ACC112 (cell line): ENCODE data around the gene C11orf21.
A peak's percentile ranks its signal among the peaks of the same experiment; 100 is the strongest.

Experiments
- H2AFZ ChIP-seq: fragments of 200-600 bp; sonication (generic); one replicate; pipeline ENCODE4 v1.6.0; 2017; ENCODE audit warnings: antibody characterized with exemption, low read length; ENCODE audit not compliant: unreplicated experiment
- H3K27ac ChIP-seq: fragments of 200-600 bp; sonication (generic); 2 replicates; pipeline ENCODE4 v1.5.1; 2014; ENCODE audit warnings: low read depth, mild to moderate bottlenecking, antibody characterized with exemption, low read length, moderate library complexity
- H3K27me3 ChIP-seq: fragments of 200-600 bp; sonication (generic); 2 replicates; pipeline ENCODE4 v1.6.1; 2014; ENCODE audit warnings: mild to moderate bottlenecking, antibody characterized with exemption, low read length, moderate library complexity, mixed read lengths; ENCODE audit not compliant: insufficient read depth
- H3K36me3 ChIP-seq: fragments of 200-600 bp; sonication (generic); 2 replicates; pipeline ENCODE4 v1.6.1; 2016; ENCODE audit warnings: mild to moderate bottlenecking, antibody characterized with exemption, low read length, moderate library complexity, mixed read lengths; ENCODE audit not compliant: insufficient read depth
- H3K4me1 ChIP-seq: fragments of 200-600 bp; sonication (generic); one replicate; pipeline ENCODE4 v1.6.1; 2016; ENCODE audit warnings: low read length, mixed read lengths; ENCODE audit not compliant: insufficient read depth, unreplicated experiment, control insufficient read depth
- H3K4me3 ChIP-seq: fragments of 200-600 bp; sonication (generic); 2 replicates; pipeline ENCODE4 v1.5.1; 2014; ENCODE audit warnings: mild to moderate bottlenecking, low read depth, low read length
- H3K79me2 ChIP-seq: fragments of 200-600 bp; sonication (generic); one replicate; pipeline ENCODE4 v1.6.0; 2016; ENCODE audit warnings: low read length; ENCODE audit not compliant: control insufficient read depth, unreplicated experiment, insufficient read depth

Gene C11orf21

GRCh38 chr11:2314525-2315394 is 13.0 kb upstream of the C11orf21 start:
- H3K4me3 ChIP-seq, result no peak overlapping the region
- no peaks in the 10 kb centered on the region for H3K36me3 ChIP-seq
- no peaks in the 10 kb centered on the region for H3K79me2 ChIP-seq
- H3K27me3 ChIP-seq, result peaks cover 2% of the 10 kb centered on the region; the same call in 1 of the 2 replicates
- no peak overlapping the region for H3K27ac ChIP-seq
- H2AFZ ChIP-seq, result peak overlapping the region; percentile 50
- H3K4me1 ChIP-seq, result peaks cover 23% of the 10 kb centered on the region

GRCh38 chr11:2314136-2314524 is 12.4 kb upstream of the C11orf21 start:
- H3K79me2 ChIP-seq, result no peaks in the 10 kb centered on the region
- H3K36me3 ChIP-seq, result no peaks in the 10 kb centered on the region
- no peaks in the 10 kb centered on the region for H3K27me3 ChIP-seq
- no peak overlapping the region for H3K4me3 ChIP-seq
- H3K4me1 ChIP-seq, result peaks cover 23% of the 10 kb centered on the region
- no peak overlapping the region for H3K27ac ChIP-seq
- no peak overlapping the region for H2AFZ ChIP-seq

- no peak overlapping the region for H3K4me3 ChIP-seq
Observed at GRCh38 chr11:2313051-2313951, 11.6 kb upstream of the C11orf21 start.

GRCh38 chr11:2312232-2313042 is 10.7 kb upstream of the C11orf21 start:
- no peak overlapping the region for H2AFZ ChIP-seq
- no peaks in the 10 kb centered on the region for H3K36me3 ChIP-seq
- H3K27me3 ChIP-seq, result no peaks in the 10 kb centered on the region
- peaks cover 23% of the 10 kb centered on the region for H3K4me1 ChIP-seq
- H3K27ac ChIP-seq, result 0 out of 2 replicates have a peak overlapping the region, but pooled peaks have one; percentile 28
- H3K4me3 ChIP-seq, result no peak overlapping the region
- H3K79me2 ChIP-seq, result no peaks in the 10 kb centered on the region

More at GRCh38 chr11:2313051-2313951, 11.6 kb upstream of the C11orf21 start:
- Histone ChIP-seq H3K27me3 (no peaks in the 10 kb centered on the region), H3K79me2 (no peaks in the 10 kb centered on the region), H3K4me1 (peaks cover 23% of the 10 kb centered on the region), H3K27ac (no peak overlapping the region), H3K36me3 (no peaks in the 10 kb centered on the region), H2AFZ (no peak overlapping the region)

GRCh38 chr11:2311353-2312133 is 9.8 kb upstream of the C11orf21 start:
- Histone ChIP-seq H3K79me2 (no peaks in the 10 kb centered on the region), H3K27ac (no peak overlapping the region), H3K4me1 (peaks cover 24% of the 10 kb centered on the region), H3K4me3 (no peak overlapping the region), H3K36me3 (no peaks in the 10 kb centered on the region), H2AFZ (no peak overlapping the region), H3K27me3 (no peaks in the 10 kb centered on the region)

GRCh38 chr11:2310786-2311352 is 9.2 kb upstream of the C11orf21 start:
- no peak overlapping the region for H2AFZ ChIP-seq
- no peaks in the 10 kb centered on the region for H3K36me3 ChIP-seq
- H3K4me3 ChIP-seq, result no peak overlapping the region
- no peaks in the 10 kb centered on the region for H3K27me3 ChIP-seq
- no peaks in the 10 kb centered on the region for H3K79me2 ChIP-seq
- H3K4me1 ChIP-seq, result peaks cover 31% of the 10 kb centered on the region
- no peak overlapping the region for H3K27ac ChIP-seq

GRCh38 chr11:2310073-2310785 is 8.5 kb upstream of the C11orf21 start:
- Histone ChIP-seq H3K36me3 (no peaks in the 10 kb centered on the region), H3K27me3 (no peaks in the 10 kb centered on the region), H3K79me2 (no peaks in the 10 kb centered on the region), H2AFZ (no peak overlapping the region), H3K27ac (no peak overlapping the region), H3K4me1 (peaks cover 35% of the 10 kb centered on the region), H3K4me3 (no peak overlapping the region)

- no peaks in the 10 kb centered on the region for H3K79me2 ChIP-seq
- no peak overlapping the region for H2AFZ ChIP-seq
- peaks cover 28% of the 10 kb centered on the region for H3K4me1 ChIP-seq
- H3K36me3 ChIP-seq, result no peaks in the 10 kb centered on the region
- H3K4me3 ChIP-seq, result no peak overlapping the region
- H3K27ac ChIP-seq, result no peak overlapping the region
- H3K27me3 ChIP-seq, result no peaks in the 10 kb centered on the region
Observed at GRCh38 chr11:2309251-2310072, 7.7 kb upstream of the C11orf21 start.
